Effector memory CD4-positive, alpha-beta T cell (primary cell): ENCODE results near the gene PCSK5.

Experiments
- DNase-seq, 3 donors: peaks; one replicate each; pipeline ENCODE4 v3.0.0-alpha.2; 2020
- H3K27ac ChIP-seq: 2 replicates; pipeline ENCODE4 v1.7.0; 2013; ENCODE audit warnings: mild to moderate bottlenecking, low read length, moderate library complexity; ENCODE audit not compliant: insufficient read depth, poor library complexity, severe bottlenecking
- H3K27me3 ChIP-seq: replicated peaks from 2 replicates; pipeline ENCODE4 v1.7.0; 2013; ENCODE audit warnings: mild to moderate bottlenecking, low read length; ENCODE audit not compliant: insufficient read depth, control insufficient read depth, poor library complexity, severe bottlenecking
- H3K36me3 ChIP-seq: 2 replicates; pipeline ENCODE4 v1.7.0; 2013; ENCODE audit warnings: mild to moderate bottlenecking, low read length, moderate library complexity; ENCODE audit not compliant: control insufficient read depth, insufficient read depth
- H3K4me1 ChIP-seq: 2 replicates; pipeline ENCODE4 v1.7.0; 2013; ENCODE audit warnings: low read length, mild to moderate bottlenecking; ENCODE audit not compliant: control insufficient read depth, insufficient read depth, poor library complexity, severe bottlenecking
- H3K4me3 ChIP-seq: 2 replicates; pipeline ENCODE4 v1.7.0; 2013; ENCODE audit warnings: low read length, low read depth, mild to moderate bottlenecking; ENCODE audit not compliant: insufficient read depth, poor library complexity, severe bottlenecking
- H3K9me3 ChIP-seq: 2 replicates; pipeline ENCODE4 v1.7.0; 2013; ENCODE audit warnings: mild to moderate bottlenecking, low read length, moderate library complexity; ENCODE audit not compliant: control insufficient read depth

The PCSK5 gene

DNA sequence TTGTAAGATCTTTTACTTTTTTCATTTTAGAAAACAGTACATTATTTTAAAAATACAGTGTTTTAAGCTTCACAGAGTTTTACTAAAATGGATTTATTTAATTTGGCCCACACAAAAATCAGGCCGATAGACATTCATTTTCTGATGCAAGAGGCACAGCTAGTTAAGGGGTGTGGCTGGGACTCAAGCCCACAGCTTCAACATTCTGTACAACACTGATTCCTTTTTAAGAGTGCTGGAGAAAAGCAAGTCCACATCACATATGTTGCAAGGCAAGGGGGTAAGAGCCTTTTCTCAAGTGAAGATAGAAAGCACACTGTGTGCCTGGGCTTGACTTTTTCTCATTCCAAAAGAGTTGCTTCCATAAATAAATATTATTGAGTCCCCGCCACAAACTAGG, 307.9 kb downstream of the PCSK5 start:
- Histone ChIP-seq H3K27ac (no peak overlapping the region), H3K4me3 (no peak overlapping the region), H3K9me3 (no peaks in the 10 kb centered on the region), H3K27me3 (no peaks in the 10 kb centered on the region), H3K4me1 (no peaks in the 10 kb centered on the region), H3K36me3 (no peaks in the 10 kb centered on the region)
- no peak for DNase-seq

GRCh38 chr9:76200315-76200714, 309.8 kb downstream of the PCSK5 start:
- no peaks in the 10 kb centered on the region for H3K27me3 ChIP-seq
- no peak overlapping the region for H3K4me3 ChIP-seq
- H3K36me3 ChIP-seq: no peaks in the 10 kb centered on the region
- no peak for DNase-seq
- H3K4me1 ChIP-seq: no peaks in the 10 kb centered on the region
- no peak overlapping the region for H3K27ac ChIP-seq
- no peaks in the 10 kb centered on the region for H3K9me3 ChIP-seq

- no peaks in the 10 kb centered on the region for H3K9me3 ChIP-seq
- no peak overlapping the region for H3K4me3 ChIP-seq
- H3K27ac ChIP-seq: no peak overlapping the region
- DNase-seq: no peak
- H3K27me3 ChIP-seq: no peaks in the 10 kb centered on the region
- H3K4me1 ChIP-seq: no peaks in the 10 kb centered on the region
- no peaks in the 10 kb centered on the region for H3K36me3 ChIP-seq
These were observed 310.3 kb downstream of the PCSK5 start for GRCh38 chr9:76200745-76201144.

DNA sequence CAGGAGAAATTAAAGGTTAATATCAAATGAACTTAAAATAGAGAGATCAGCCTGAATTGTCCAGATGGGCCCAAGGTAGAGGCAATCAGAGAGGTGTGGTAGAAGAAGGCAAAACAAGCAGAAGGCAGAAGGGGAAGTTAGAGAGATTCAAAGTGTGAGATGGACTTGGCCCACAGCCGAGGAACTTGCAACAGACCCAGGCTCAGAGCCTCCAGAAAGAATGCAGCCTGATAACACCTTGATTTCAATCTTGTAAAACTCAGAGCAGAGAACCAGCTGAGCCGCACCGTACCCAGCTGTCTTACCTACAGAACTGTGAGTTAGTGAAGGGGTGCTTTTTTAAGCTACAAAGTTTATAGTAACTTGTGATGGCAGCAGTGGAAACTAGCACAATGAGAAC, 312.9 kb downstream of the PCSK5 start:
- no peaks in the 10 kb centered on the region for H3K27me3 ChIP-seq
- DNase-seq: no peak
- no peak overlapping the region for H3K27ac ChIP-seq
- no peak overlapping the region for H3K4me3 ChIP-seq
- no peaks in the 10 kb centered on the region for H3K4me1 ChIP-seq
- no peaks in the 10 kb centered on the region for H3K36me3 ChIP-seq
- no peaks in the 10 kb centered on the region for H3K9me3 ChIP-seq

DNA sequence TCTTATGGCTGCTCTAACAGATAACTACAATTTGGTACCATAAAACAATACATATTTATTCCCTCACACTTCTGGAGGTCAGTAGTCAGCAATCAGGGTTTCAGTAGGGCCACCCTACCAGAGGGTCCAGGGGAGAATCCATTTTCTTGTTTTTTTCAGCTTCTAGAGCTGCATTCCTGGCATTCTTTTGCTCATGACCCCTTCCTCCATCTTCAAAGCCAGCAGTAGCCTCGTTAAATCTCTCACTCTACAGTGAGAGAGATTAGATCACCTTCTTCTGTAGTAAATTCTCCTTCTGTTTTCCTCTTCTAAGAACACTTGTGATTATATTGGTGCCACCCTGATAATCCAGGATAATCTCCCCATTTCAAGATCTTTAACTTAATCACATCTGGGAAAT, 316.3 kb downstream of the PCSK5 start:
- H3K27ac ChIP-seq: no peak overlapping the region
- H3K4me1 ChIP-seq: no peaks in the 10 kb centered on the region
- H3K36me3 ChIP-seq: no peaks in the 10 kb centered on the region
- no peak overlapping the region for H3K4me3 ChIP-seq
- H3K27me3 ChIP-seq: no peaks in the 10 kb centered on the region
- DNase-seq: no peak
- H3K9me3 ChIP-seq: no peaks in the 10 kb centered on the region

DNA sequence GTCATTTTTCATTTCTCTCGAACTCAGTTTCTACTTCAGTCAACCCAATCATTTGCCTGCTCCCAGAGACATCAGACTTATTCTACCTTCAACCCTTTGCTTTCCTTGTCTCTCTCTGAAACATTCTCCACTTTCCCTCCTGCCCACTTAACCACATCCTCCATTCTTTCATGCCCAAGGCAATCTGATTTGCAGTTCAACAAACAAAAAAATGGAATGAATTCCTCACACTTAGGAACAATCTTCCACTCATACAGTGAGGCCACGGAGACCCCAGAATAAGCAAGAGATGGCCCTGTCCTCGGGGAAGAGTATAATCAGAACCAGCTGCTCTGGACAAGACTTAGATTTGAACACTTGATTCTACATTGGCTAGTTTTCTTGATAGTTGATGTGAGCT, 323.3 kb downstream of the PCSK5 start:
- Histone ChIP-seq H3K4me1 (no peaks in the 10 kb centered on the region), H3K27ac (no peak overlapping the region), H3K4me3 (no peak overlapping the region), H3K36me3 (no peaks in the 10 kb centered on the region), H3K27me3 (no peaks in the 10 kb centered on the region), H3K9me3 (no peaks in the 10 kb centered on the region)
- no peak for DNase-seq

- H3K4me1 ChIP-seq: no peaks in the 10 kb centered on the region
- H3K27ac ChIP-seq: no peak overlapping the region
- DNase-seq: no peak
These were observed 324.6 kb downstream of the PCSK5 start for GRCh38 chr9:76215066-76215465.

GRCh38 chr9:76216161-76216649, 325.7 kb downstream of the PCSK5 start:
- Histone ChIP-seq H3K9me3 (no peaks in the 10 kb centered on the region), H3K27ac (no peak overlapping the region), H3K27me3 (no peaks in the 10 kb centered on the region), H3K36me3 (no peaks in the 10 kb centered on the region), H3K4me1 (no peaks in the 10 kb centered on the region), H3K4me3 (no peak overlapping the region)
- no peak for DNase-seq

More at GRCh38 chr9:76215066-76215465, 324.6 kb downstream of the PCSK5 start:
- H3K27me3 ChIP-seq: no peaks in the 10 kb centered on the region
- no peak overlapping the region for H3K4me3 ChIP-seq
- no peaks in the 10 kb centered on the region for H3K9me3 ChIP-seq
- no peaks in the 10 kb centered on the region for H3K36me3 ChIP-seq

DNA sequence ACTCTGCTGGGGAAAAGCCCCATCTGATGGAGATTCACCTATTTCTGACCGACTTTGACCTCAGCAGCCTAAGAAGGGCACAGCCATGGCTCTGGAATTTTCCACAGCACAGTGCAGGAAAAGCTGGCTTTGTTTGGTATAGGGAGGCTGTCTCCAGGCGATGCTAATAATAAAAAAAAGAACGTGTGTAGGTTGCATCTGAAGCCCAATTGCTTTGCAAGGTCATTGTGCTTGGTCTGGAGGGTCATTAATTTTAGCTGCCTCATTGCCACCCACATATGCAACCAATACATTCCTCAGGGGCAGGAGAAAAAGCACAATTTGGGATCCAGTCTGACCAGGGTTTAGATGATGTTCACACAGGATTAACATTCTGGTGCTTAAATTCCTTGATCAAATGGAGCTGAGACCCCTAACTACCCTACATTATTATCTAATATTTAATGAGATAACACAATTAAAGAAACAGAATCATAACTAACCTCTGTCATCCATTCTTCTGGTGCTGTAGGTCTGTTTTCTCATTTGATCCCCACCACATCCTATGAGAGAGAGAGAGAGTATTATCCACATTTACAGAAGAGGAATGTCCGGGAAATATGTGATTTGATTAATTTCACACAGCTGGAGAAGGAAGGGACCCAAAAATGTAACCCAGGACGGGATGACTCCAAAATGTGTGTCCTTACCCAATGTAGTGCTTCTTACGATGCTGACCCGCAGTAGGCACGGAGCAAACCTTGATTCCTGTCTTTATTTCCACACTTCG, 327.8 kb downstream of the PCSK5 start:
- DNase-seq: no peak
- Histone ChIP-seq H3K4me1 (no peaks in the 10 kb centered on the region), H3K4me3 (no peak overlapping the region), H3K36me3 (no peaks in the 10 kb centered on the region), H3K9me3 (no peaks in the 10 kb centered on the region), H3K27ac (no peak overlapping the region), H3K27me3 (no peaks in the 10 kb centered on the region)

DNA sequence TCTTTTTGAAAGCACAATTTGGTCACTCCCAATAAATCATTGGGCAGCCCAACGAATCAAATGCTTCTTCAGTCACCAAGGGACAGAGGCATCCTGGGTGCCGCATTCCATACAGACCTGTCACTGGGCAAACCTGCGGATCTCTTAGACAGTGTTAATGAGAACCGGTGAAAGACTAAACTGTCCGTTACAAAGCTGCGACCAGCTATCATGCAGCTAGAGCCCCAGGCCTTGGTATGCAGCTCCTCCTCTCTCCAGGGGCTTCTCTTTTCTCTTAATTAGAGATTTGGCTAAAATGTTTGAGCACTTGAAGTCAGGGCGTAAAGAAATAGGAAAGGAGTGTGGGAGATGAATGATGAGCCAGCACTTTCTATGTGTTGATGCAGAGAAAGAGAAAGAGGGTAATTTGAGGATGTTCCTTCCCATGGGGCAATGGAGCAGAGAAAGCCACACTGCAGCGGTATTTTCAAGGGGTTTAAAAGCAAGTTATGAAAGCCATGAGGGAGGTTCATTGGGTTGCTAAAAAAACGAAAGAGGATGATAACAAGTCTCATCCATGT, 328.5 kb downstream of the PCSK5 start:
- no peak overlapping the region for H3K27ac ChIP-seq
- no peak overlapping the region for H3K4me3 ChIP-seq
- no peaks in the 10 kb centered on the region for H3K4me1 ChIP-seq
- no peaks in the 10 kb centered on the region for H3K9me3 ChIP-seq
- DNase-seq: no peak
- H3K27me3 ChIP-seq: no peaks in the 10 kb centered on the region
- H3K36me3 ChIP-seq: no peaks in the 10 kb centered on the region
